HS-27A (cell line): Measurements from ENCODE around the gene ANP32E.
"Not testable (repeated sequence)": the region's sequence is repeated elsewhere in the genome, so short reads cannot be mapped to it uniquely, and the experiment has no call there.

Experiments
- DNase-seq: peaks from one replicate; pipeline ENCODE4 v3.0.0-alpha.2; 2012; ENCODE audit warnings: low read depth, missing footprints

ANP32E gene

DNA sequence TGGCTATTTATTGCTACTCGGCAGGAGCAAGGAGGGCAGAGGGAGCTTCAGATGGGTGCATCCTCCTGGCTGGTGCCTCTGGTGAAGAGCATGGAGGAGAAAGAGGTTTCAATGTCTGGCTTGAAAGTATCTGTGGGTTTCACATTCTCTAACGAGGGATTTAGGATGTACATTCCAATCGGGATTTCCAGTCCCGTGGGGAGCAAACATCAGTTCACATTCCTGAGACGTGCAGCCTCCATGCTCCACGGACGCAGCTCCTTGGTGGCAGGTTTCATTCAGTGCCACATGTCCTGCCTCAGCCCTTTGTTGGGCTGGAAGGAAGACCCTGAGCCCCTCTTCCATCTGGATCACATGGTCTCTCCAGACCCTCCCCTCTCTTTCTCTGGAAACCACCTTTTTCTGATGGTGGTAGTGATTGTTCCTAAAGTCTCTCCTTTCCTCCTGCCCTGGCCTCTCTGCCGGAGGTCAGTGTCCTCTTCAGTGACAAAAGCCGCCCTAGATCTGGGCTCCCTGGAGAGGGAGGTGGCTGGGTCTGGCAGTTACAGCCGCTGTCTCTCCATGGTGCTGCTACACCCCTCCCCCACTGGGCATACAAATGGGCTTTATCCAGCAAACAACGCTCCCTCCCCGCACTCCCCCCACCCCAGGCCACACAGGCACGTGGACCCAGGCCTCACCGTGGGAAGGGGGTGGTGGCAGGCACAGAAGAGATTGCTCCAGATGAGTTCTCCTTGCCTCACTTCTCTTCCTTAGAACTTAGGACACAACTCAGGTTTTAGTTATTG, 20.8 kb upstream of the ANP32E start:
- DNase-seq: no peak

DNA sequence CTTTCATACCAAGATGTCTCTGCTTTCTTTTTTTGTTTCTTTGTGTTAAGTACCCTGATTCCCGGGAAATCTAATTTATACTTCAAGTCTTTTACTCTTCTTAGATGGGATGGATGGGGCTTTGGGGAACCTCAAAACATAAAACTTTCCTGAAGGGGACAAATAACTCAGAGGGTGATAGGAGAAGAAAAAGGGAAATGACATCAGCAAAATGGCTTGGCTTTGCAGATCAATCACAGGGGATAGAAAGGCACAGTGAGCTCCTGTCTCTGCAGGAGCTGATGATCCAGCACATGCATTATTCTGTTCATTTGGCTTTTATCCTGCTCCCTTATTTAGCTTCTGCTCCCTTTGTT, 20.3 kb upstream of the ANP32E start:
- DNase-seq: no peak

GRCh38 chr1:150249936-150250335, 14.0 kb upstream of the ANP32E start:
- no peak for DNase-seq

DNA sequence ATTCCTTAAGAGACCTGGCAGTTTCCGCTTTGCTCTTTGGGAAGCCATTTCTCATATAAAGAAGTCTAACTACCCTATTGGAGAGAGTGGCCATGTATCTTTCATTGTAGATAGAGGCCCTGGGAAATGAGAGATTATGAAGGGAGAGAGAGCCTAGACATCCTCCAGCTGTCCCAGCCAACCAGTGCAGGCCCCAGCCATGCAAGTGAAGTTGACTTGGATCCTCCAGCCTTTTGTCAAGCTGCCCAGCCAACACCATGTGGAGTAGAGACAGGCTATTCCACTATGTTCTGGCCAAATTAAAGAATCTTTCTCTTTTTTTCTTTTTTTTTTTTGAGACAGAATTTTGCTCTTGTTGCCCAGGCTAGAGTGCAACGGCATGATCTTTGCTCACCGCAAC, 7.1 kb upstream of the ANP32E start:
- no peak for DNase-seq

GRCh38 chr1:150237746-150238145, 1.8 kb upstream of the ANP32E start:
- DNase-seq: no peak

- DNase-seq: not testable (repeated sequence)
These were observed 1.3 kb upstream of the ANP32E start for GRCh38 chr1:150237176-150237575.

- DNase-seq: no peak
These were observed 745 bp upstream of the ANP32E start for GRCh38 chr1:150236614-150237100.

DNA sequence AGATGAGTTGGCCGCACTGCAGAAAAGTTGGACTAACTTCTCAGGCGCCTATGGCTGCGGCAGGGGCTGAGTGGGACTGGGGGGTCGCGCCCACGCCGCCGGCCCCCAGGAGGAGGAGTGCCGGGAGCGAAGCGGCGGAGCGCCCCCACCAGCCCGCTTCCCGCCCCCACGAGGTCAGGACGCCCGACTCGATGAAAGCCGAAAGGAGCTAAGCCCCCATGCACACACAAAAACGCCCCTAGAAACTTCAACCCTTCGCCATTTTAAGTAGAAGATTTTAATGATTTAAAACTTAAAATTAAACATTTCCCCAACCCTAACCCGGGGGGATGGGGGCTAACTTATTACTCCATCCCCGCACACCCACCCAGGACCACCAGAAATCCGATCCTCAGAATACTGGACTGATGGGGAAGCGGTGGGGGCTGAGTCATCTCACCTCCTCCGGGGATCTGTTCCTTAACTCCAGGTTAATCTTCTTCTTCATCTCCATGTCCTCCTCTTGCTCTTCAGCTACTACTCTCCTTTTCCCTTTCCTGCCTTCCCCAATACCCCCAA, 539 bp downstream of the ANP32E start:
- DNase-seq: no peak

GRCh38 chr1:150234566-150235293, 1.2 kb downstream of the ANP32E start:
- DNase-seq: peak; percentile 55

GRCh38 chr1:150234309-150234565, 1.7 kb downstream of the ANP32E start:
- DNase-seq: no peak

- DNase-seq: no peak
These were observed 2.3 kb downstream of the ANP32E start for GRCh38 chr1:150233359-150234308.

DNA sequence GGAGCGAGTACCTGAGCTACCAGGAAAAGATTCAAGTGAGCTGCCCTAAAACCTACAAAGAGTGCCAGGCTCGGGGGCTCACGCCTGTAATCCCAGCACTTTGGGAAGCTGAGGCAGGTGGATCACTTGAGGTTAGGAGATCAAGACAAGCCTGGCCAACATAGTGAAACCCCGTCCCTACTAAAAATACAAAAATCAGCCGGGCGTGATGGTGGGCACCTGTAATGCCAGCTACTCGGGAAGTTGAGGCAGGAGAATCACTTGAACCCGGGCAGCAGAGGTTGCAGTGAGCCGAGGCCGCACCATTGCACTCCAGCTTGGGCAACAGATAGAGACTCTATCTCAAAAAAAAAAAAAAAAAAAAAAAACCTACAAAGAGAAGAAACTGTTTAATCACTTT, 3.0 kb downstream of the ANP32E start:
- DNase-seq: not testable (repeated sequence)

- not testable (repeated sequence) for DNase-seq
These were observed 7.7 kb downstream of the ANP32E start for GRCh38 chr1:150228246-150228645.

DNA sequence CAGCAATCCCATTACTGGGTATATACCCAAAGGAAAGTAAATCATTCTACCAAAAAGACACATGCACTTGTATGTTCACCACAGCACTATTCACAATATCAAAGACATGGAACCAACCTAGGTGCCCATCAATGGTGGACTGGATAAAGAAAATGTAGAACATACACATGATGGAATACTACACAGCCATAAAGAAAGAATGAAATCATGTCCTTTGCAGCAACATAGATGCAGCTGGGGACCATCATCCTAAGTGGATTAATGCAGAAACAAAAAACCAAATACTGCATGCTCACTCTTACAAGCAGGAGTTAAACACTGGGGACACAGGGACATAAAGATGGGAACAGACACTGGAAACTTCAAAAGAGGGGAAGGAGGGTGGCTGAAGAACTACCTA, 8.7 kb downstream of the ANP32E start:
- DNase-seq: no peak

GRCh38 chr1:150226486-150226885, 9.4 kb downstream of the ANP32E start:
- DNase-seq: no peak

DNA sequence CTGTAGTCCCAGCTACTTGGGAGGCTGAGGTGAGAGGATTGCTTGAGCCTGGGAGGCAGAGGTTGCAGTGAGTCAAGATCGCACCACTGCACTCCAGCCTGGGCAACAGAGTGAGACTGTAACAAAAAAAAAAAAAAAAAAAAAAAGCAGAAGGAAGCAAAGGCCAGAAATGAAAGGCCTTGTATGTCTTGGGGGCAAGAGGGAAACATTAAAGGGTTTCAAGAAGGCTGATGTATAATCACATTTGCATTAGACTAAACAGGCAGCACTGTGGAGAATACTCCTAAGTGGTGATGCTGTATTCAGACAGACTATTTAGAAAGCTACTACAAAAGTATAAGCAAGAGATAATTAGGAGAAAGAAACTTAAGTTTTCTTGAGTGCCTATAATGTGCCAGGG, 10.4 kb downstream of the ANP32E start:
- no peak for DNase-seq

- no peak for DNase-seq
These were observed 10.9 kb downstream of the ANP32E start for GRCh38 chr1:150224983-150225382.

- DNase-seq: no peak
These were observed 14.4 kb downstream of the ANP32E start for GRCh38 chr1:150221552-150221951.

DNA sequence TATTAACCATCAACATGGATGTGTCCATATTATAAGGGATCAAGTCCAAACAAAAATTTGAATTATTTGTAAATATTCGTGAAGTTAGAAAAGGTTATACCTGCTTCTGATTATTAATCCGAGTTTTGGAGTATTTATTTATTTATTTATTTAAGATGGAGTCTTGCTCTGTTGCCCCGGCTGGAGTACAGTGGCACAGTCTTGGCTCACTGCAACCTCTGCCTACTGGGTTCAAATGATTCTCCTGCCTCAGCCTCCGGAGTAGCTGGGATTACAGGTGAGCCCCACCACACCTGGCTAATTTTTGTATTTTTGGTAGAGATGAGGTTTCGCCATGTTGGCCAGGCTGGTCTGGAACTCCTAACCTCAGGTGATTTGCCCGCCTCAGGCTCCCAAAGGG, 20.1 kb downstream of the ANP32E start:
- not testable (repeated sequence) for DNase-seq

DNA sequence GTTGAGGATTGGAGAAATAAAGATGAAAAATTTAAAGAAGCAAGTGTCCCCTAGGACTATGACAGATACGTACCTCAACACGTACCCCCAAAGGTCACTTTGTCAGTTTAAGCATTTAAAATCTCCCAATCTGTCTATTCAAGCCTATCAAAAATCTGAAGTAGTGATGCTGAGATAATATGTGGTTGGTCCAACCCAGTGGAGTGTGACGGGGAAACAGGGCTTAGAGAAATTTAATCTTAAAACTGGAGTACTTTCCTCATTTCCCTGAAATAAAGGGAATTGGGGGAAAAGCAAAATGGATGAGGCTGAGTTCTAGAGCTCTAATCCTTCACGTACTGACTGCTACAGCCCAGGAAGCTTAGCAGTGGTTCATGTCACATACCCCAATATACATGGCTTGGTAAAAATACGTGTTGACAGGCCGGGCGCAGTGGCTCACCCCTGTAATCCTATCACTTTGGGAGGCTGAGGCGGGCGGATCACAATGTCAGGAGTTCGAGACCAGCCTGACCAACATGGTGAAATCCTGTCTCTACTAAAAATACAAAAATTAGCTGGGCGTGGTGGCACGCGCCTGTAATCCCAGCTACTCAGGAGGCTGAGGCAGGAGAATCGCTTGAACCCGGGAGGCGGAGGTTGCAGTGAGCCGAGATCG, 21.7 kb downstream of the ANP32E start:
- not testable (repeated sequence) for DNase-seq

DNA sequence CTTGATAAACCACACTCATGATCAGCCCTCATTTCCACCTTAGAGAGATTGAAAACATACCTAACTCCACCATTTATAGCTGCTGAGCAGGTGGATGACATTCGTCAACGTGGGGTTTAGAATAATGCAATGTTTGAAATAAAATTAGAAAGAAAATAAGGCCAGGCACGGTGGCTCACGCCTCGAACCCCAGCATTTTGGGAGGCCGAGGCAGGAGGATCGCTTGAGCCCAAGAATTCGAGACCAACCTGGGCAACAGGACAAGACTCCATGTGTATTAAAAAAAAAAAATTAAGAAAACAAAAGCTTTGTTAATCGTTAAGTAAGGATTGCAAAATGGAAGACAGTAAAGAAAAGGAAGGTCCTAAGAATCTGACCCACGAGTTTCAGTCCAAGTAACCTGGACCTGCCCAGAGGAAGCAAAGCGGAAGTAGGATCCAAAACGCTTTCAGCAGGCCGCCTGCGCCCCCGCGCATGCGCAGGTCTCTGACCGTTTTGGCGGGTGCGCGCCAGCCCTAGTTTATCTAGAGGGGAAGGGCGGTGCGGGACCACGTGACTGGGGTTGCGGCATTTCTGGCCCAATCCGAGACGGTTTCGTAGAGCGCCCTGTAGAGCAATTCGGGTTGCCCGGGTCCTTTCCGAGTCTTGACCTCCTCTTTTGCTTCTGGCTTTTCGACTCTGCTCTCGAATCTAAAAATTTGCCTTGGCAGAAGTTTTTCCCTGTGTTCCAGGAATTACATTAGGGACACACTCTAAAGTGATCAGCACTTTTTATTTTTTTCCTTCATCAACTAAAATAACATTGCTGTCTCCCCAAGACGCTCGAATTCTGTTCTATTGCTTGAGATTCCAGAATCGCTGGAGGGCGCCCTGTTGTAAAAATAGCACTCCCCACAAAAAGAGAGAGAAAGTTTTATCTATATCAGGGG, 22.5 kb downstream of the ANP32E start:
- no peak for DNase-seq
